Measurements from ENCODE around the gene MAN1B1.

MAN1B1 gene

DNA sequence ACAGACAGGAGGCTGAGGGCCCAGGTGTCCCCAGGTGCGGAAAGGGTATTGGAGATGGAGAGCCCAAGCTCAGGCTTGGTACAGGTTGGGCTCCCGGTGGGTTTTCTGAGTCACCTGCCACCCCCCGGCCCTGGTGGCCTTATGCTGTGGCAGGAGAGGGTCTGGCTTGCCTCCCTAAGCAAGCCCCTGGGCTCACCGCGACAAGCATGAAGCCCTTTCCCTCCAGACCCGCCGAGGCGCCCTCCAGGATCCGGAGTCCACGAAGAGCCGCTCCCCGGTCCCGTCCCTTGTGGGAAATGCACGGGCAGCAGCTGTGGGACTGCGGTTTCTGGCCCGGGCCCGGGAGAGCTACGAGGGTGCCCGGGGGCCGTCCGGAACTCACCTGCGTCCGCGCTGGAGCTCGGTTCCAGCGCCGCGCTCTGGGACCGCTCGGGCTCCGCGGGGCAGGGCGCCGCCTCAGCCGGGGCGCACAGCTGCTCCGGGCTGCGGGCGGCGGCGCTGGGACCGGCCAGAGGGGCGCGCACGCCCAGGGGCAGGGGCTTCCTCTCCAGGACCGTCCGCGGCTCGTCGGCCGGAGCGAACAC lies 17.2 kb upstream of the MAN1B1 start:
- no peak for DNase-seq

DNA sequence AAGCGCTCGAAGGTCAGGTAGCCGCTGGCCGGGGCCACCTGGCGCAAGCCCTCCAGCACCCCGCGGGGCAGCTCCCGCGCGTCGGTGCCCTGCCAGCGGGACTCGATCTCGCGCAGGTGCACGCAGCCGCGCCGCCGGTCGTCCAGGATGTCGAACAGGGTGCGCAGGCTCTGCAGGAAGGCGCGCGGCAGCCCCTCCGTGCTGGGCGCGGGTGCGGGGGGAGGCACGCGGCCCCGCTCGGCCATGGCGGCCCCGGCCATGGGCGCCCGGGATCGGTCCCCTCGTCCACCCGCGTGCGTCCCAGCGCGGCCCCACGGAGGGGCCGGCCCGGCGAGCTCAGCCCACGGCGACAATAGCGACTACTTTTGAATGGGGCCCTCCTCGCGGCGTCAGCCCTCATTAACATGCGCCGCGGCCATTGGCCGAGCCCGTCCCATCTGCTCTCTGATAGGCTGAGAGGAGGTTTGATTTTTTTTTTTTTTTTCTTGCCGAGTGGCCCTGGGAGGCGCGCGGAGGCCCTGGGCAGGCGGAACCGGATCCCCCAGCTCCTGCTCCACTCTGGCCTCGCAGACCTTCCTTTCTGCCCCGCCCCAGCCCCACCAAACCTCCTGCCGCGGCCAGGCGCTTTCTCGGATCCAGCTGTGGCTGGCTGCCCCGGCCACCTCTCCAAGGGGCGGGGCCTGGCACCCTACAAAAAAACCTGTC lies 16.4 kb upstream of the MAN1B1 start, which contains the start of gene SAPCD2:
Gene SAPCD2 (minus strand): TSS at position 357 of the 705 bp plus-strand sequence. CDS start 97 bp downstream, at position 260.
- peak; percentile 64 to 72 for DNase-seq

DNA sequence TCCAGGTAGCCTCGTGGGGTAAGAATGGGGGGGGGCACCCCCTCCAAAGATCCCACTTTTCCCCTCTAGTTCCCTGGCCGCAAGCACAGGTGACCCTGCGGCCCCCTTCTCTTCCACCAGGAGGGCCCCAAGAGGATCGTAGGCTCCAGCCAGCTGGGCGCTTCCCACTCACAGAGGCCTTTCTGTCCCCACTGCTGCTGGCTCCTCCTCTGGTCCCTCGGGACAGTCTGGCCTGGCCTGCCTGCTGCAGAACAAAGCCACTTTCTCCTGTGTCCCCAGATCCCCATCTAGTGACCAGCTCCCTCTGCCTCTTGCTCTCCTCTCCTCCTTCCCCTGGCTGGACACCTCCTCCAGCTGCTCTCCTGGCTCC lies 15.9 kb upstream of the MAN1B1 start:
- DNase-seq: no peak

DNA sequence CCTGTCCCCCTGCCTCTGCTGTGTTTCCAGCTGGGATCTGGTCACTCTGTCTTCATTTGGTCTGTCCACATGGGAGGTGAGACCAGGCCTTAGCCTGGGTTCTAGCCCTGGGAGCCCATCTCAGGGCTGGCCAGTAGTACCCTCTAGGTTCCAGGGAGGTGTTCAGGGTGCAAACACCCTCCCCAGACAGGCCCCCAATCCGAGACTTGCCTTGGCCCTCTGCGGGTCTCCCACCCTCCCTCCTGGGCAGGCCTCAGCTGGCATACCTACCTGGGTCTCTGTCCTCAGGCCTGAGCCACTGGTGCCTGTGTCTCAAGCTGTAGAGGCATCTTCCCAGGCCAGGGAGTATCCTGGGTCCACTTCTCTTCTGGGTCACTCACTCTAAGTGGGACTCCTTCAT lies 15.5 kb upstream of the MAN1B1 start:
- no peak for DNase-seq

DNA sequence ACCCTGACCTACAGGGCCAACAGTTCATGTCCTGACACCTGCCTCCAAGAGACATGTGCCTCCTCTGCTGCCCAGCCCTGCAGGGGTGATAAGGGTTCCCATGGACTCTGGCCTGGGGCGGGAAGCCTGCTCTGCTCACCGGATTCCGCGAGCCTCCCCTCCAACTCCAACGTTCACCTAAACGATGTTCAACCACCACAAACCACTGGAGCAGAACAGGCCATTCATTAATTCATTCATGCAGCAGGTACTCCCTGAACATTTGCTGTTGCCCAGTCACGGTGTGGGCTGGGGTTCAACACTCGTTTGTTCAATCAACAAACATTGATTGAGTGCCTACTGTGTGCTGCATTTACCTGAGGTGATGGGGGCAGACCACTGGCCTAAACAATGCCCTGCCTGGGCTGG lies 12.8 kb upstream of the MAN1B1 start:
- no peak for DNase-seq

DNA sequence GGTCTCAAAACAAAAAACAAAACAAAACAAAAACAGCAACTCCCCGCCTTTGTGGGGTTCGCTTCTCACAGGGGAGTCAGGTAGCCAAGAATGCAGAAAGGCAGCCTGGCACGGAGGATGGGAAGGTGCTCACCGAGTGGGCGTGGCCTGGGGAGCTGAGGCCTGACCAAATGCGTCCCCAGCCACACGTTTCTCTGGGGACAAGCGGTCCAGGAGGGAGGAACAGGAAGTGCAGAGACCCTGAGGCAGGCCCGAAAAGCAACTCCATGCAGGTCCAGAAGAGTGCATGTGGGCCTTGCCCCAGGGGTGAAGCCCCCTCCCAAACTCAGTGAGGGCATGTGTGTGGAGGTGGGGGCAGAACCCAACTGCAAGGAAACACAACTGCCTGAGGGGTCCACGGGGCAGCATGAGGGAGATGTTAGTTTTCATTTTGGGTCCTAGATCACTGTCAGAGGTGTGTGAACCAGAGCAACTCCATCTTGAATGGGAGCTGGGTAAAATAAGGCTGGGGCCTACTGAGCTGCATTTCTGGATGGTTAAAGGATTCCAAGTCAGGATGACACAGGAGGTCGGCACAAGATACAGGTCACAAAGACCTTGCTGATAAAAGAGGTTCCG lies 12.0 kb upstream of the MAN1B1 start:
- no peak for DNase-seq

DNA sequence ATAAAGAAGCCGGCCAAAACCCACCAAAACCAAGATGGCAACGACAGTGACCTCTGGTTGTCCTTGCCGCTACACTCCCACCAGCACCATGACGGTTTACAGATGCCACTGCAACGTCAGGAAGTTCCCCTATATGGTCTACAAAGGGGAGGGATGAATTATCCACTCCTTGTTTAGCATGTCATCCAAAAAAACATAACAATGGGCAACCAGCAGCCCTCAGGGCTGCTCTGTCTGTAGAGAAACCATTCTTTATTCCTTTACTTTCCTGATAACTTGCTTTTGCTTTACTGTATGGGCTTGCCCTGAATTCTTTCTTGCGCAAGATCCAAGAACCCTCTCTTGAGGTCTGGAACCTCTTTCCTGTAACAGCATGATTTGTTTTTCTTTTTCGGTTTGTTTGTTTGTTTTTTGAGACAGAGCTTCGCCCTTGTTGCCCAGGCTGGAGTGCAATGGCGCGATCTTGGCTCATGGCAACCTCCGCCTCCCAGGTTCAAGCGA lies 11.5 kb upstream of the MAN1B1 start:
- DNase-seq: no peak

DNA sequence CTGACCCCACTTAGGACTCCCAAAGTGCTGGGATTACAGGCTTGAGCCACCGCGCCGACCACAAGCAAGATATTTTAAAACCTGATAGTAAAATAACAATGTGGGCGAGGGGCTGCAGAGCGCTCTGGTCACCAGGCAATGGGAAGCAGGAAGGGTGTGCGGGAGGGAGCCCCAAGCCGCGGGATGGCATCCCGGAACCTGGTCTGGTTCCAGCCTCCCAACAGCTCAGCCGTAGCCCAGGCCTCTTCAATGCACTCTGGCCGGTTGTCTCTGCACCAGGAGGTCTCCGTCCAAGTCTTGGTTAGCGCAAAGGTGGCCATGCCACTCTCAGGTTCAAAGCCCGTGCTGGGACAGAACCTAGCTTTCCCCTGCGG lies 10.2 kb upstream of the MAN1B1 start:
- DNase-seq: no peak

DNA sequence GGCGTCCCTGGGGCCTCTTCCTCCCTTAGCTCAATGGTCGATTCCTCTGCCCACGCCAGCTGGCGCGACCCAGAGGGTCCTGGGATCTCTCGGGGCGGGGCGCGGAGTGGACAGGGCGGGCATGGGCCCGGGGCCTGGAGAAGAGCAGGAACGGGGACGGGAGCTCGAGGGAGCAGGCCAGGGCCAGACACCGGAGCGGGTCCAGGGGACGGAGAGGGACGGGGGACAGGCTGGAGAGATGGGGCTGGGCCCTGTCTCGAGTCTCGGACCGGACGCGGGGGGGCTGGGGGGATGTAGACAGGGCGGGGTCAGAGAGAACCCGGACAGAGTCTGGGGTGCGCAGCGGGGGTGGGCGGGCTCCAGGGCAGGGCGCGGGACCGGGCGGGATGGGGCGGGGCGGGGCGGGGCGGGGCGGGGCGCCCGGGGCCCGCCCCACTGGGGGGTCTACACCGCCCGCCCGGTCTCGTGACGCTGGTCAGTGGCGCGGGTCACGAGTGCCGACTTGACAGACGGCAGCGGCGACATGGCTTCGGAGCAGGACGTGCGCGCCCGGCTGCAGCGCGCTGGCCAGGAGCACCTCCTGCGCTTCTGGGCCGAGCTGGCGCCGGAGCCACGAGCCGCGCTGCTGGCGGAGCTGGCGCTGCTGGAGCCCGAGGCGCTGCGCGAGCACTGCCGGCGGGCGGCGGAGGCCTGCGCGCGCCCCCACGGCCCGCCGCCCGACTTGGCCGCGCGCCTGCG lies 9.6 kb upstream of the MAN1B1 start, which contains the start of gene UAP1L1:
Gene UAP1L1 (plus strand): TSS at position 508 of the 738 bp plus-strand sequence. CDS start 16 bp downstream, at position 524.
- peak; percentile 29 to 39 for DNase-seq

DNA sequence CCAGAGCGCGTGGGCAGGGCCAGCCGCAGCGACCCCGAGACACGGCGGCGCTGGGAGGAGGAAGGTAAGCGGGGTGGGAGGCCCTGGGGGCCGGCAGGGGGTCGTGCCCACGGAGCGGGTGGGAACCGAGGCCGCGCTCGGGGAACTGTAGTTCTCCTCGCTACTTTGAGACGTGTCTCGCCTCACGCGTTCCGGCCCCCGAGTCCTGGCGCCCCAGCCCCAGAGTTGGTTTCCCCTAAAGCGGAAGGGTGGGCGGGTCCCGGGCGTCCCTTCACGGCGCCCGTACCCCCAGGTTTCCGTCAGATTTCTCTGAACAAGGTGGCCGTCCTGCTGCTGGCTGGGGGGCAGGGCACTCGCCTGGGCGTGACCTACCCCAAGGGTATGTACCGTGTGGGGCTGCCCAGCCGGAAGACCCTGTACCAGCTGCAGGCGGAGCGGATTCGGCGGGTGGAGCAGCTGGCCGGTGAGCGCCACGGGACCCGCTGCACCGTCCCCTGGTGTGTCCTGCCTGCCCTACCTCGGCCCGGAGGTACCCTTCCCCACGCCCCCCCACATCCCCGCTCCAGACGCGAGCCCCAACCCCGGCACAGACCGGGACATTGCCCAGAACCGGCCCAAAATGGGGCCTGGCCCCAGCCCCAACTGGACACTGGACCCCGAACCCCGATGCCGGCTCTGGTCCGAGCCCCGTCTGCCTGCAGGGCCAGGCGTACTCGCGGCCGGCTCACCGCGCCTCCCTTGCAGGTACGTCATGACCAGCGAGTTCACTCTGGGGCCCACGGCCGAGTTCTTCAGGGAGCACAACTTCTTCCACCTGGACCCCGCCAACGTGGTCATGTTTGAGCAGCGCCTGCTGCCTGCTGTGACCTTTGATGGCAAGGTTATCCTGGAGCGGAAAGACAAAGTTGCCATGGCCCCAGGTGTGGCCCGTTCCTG lies 8.8 kb upstream of the MAN1B1 start:
- no peak for DNase-seq

DNA sequence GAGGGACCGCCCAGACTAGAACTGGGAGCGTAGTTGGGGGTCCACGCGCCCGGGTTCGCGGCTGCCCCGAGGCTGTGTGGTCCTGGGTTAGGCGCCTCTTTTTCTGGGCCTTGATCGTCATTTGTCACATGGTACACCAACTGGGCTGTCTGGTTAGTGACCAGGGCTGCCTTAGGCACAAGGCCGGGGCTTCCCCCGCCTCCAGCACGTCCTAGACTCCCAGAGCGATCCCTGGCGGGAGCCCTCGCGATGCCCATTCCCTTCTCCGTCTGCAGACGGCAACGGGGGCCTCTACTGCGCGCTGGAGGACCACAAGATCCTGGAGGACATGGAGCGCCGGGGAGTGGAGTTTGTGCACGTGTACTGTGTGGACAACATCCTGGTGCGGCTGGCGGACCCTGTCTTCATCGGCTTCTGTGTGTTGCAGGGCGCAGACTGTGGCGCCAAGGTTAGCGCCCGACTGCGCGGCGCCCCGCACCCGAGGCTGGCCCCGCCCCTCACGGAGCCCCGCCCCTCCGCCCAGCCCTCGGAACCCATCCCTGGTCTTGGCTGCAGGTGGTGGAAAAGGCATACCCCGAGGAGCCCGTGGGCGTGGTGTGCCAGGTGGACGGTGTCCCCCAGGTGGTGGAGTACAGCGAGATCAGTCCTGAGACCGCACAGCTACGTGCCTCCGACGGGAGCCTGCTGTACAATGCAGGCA lies 7.9 kb upstream of the MAN1B1 start:
- no peak for DNase-seq

DNA sequence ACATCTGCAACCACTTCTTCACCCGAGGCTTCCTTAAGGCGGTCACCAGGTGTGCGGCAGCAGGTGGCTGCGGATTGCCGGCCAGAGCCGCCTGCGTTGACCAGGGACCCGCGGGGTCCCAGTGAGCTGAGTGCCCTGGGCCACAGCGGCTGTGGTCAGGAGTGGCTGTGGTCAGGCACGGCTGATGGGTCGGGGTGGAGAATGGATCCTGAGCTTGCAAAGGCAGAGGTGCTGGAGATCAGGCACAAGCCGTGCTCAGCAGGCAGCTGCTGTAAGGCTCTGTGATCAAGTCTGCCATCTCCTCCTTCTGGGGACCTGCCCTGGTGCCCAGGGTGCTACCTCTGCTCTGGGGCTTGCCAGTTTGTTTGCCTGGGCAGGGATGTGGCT lies 7.4 kb upstream of the MAN1B1 start:
- no peak for DNase-seq

DNA sequence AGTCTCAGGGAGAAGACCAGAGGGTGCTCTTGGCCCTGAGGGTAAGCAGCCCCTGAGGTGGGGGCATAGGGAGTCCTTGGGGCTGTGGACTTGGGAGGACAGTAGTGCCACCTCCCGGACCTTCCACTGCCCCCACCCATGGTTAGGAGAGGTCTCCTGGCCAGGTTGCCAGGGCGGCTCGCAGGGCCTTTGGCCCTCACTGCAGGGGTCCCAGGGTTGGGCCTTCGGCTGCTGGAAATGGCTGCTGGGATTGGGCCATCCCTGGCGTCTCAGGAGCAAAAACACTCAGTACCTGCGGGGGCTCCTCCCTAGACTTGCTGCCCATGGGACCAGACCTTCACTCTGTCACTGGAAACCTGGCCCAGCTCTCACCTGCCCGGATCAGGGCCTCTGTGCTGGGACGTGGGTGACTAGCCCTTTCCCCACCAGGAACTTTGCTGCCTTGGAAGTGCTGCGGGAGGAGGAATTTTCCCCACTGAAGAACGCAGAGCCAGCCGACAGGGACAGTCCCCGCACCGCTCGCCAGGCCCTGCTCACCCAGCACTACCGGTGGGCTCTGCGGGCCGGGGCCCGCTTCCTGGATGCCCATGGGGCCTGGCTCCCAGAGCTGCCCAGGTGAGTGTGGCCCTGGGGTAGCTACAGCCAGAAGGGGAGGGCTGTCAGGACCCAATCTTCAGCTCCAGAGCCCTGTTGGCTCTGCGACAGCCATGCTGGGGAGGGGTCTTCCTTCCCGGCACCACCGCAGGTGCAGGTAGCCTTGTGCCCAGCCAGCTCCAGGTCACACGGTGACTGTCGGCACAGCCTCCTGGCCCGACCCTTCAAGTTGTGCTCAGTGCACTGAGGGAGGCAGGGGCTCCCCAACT lies 6.3 kb upstream of the MAN1B1 start:
- DNase-seq: no peak

DNA sequence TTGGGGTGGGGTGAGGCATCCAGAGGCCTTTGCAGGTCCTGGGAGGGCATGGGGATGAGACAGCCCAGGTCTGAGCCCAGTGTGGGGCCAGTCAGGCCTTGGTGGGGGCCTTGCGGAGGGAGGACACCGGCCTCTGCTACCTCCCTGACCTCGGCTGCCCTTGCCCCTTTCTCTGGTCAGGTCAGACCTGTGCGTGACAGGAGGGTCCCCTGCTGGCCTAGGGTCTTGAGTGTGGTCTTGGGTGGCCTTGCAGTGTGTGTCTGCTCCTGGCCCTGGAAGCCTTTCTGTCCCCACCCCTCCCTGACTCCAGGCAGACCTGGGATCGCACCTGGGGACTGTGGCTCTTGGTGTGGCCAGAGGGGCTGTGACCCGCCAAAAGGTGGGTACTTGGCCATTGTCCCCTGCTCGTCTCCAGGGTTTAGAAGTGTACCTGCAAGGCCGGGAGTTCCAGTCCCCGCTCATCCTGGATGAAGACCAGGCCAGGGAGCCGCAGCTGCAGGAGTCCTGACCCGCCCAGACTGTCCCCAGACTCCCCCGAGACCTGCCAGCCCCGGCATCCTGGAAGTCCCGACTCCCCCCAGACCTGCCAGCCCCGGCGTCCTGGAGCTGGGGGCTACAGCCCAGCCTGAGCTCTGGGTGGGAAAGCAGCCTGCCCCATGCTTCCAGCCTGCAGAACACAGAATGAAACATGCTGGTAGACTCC lies 4.4 kb upstream of the MAN1B1 start:
- no peak for DNase-seq

DNA sequence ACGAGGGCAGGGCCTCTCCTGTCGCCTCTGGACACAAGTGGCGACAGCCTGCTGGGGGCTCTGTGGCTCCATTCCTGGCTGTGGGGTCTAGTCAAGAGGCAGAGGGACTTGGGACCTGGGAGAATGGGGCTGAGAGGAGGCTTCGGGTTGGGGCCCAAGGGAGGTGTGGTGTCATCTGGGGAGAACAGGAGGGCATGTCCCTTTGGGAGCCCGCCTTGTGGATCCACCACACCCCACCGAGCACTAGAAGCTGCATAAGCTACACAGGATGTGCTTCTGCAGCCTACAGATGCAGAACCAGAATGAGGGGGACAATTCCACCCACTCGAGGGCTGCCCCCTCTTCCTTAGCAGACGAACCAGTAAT lies 3.9 kb upstream of the MAN1B1 start:
- DNase-seq: no peak

DNA sequence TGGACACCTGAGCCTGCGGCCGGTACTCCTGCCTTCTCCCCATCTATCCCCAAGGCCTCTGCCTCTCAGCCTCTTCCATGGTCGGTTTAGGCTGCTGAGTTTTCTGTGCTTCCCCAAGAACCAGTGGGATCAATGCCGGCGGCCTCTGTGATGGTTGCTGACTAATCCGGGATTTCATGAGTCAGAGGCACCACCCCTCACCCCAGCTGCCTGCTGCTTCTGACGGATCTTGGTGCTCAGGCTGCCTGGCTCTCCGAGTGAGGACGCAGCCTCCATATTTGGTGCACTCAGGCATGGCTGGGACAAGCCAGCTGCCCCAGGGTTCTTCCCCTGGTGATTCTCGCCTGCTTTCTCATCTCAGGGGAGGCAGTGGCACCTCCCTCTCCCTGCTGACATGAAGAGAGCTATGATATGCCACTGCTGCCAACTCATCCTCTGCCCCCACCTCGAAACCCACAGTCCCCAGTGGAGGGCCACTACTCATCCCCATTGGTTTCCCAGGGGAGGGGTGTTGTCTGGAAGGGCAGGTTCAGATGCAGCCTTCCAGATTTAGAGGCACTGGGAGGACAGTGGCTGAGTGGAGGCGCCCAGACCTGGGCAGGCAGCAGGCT lies 3.3 kb upstream of the MAN1B1 start:
- DNase-seq: no peak

DNA sequence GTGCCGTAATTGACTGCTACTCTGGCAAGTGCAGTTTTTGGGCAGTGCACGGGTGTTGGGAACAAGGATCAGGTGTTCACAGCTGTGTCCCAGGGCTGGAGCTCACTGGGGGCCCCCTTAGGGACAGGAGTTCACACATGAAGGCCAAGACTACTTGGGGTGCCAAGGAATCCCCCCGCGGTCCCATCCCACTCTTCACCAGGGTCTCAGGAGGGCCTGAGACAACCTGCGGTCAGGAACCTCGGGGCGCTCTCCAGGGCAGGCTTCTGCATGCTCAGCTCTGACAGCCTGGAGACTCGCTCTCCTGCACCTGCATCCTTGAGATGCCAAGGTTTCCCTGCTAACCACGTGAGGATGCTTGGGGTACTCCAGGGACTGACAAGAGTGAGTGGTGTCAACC lies 2.3 kb upstream of the MAN1B1 start:
- DNase-seq: no peak

DNA sequence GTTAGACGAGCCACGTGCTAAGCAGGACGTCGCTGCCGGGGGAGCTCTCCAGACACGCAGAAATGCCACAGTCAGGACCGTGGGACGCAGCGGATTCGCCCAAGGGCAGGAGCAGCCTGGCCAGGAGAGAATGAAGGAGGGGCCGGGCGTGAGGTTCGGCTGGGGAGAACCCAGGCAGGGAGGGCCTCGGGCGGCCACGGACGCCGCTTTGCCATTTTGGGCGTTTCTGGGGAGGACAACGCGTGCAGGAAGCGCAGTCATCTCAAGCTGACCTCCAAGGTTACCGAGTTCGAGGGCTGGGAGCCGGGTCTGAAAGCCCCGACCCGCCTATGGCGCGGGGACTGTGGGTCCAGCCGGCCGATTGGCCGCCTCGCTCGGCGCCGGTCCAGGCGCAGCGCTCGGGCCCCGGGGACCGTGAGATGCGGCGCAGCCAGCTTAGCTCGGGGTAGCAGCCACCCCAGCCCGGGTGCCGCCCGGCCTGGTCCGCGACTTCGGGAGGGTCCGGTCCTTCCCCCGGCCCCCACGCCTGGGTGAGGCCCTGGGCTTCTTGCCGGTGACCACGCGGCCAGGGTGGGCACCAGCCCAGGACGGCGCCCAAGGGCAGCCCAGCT lies 760 bp upstream of the MAN1B1 start:
- DNase-seq: peak; percentile 28 to 34

DNA sequence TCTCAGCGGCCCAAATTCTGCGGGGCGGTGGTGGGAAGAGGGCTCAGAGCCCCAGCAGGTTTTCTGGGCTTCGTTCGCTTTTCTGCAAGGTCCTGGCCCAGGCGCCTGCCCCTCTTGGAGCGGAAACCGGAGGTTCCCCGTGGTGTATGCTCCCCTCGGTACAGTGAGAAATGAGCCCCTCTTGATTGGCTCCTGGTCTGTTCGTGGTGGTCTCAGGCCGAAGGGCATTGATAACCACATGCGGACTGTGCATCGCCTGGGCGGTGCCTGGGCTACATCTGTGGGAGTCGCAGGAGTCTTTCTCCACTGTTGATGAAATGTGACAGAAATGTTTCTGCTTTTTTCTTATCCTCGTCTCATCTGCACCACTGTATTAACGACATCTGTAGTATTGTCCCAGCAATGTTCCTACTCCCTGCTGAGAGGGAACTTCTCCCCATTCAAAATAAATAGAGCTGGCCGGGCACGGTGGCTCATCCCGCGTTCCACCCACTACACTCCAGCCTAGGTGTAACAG lies 682 bp downstream of the MAN1B1 start:
- peak in 1 of 2 donors; percentile 19 for DNase-seq

Measured in stimulated activated CD4-positive, alpha-beta T cell treated with anti-CD3 and anti-CD28 coated beads, Interleukin-2, amount 100 ng/mL, for 48 hours (primary cell).